Colonic mucosa (tissue), 4 donors: ENCODE data around the gene STARD5. TPM values are rescaled to one million over a fixed set of nuclear protein-coding genes. Genes with fewer than 3 reads are reported as not detected.

Source experiments
- DNase-seq: peaks from one replicate; pipeline ENCODE4 v3.0.0-alpha.2; 2020
- H3K27ac ChIP-seq: fragments of 200-600 bp; one replicate; pipeline ENCODE4 v1.8.0; 2021
- H3K27me3 ChIP-seq: fragments of 200-600 bp; one replicate; pipeline ENCODE4 v1.8.0; 2021
- H3K36me3 ChIP-seq: fragments of 200-600 bp; one replicate; pipeline ENCODE4 v1.8.0; 2021
- H3K4me1 ChIP-seq: fragments of 200-600 bp; one replicate; pipeline ENCODE4 v1.8.0; 2021; ENCODE audit warnings: mild to moderate bottlenecking
- H3K4me3 ChIP-seq: fragments of 200-600 bp; one replicate; pipeline ENCODE4 v1.8.0; 2021
- H3K9ac ChIP-seq, 2 donors: one replicate each; pipeline ENCODE4 v1.7.0; 2013; ENCODE audit warnings: control low read depth in 2 of 2, low read depth in 2 of 2, low read length in 2 of 2
- H3K9me3 ChIP-seq: fragments of 200-600 bp; one replicate; pipeline ENCODE4 v1.8.0; 2021
- CTCF ChIP-seq: fragments of 200-600 bp; IDR thresholded peaks from one replicate; pipeline ENCODE4 v1.8.0; 2022; ENCODE audit warnings: antibody characterized with exemption, mild to moderate bottlenecking
- intact Hi-C: fragments of 100-400 bp; cut with DNase I; formaldehyde crosslinking; loops from one replicate; pipeline ENCODE4 v1.14.1; 2022
- total RNA-seq, 2 donors: library from RNA; stranded (reverse); fragmentation: NEBNext Ultra II Directional in 1 of 2; extraction: Animal tissue kit (Norgen Biotek cat#: 25700) in 1 of 2; gene quantifications; one replicate each; pipeline ENCODE4 v1.2.1, GENCODE V29; 2021
- donor health status: healthy.
- donor health status: DM: no; HTN: no; CAD: no.
- donor health status: DM: no; HTN: no; CAD: no.

The STARD5 gene
- total RNA-seq, 2 donors from 2014 or later: 34.7 to 38.7 TPM

GRCh38 chr15:81292523-81293001 is 31.4 kb downstream of the STARD5 start:
- no peak for TF ChIP-seq CTCF
- Histone ChIP-seq H3K4me1 (no peaks in the 10 kb centered on the region), H3K27ac (peak overlapping the region; percentile 30), H3K27me3 (no peaks in the 10 kb centered on the region), H3K36me3 (no peaks in the 10 kb centered on the region), H3K4me3 (no peak overlapping the region), H3K9me3 (no peaks in the 10 kb centered on the region), H3K9ac (peak overlapping the region in 1 of 2 donors; percentile 61)
- intact Hi-C loops: no loop called here
- DNase-seq: no peak

GRCh38 chr15:81291916-81292522 is 31.9 kb downstream of the STARD5 start:
- intact Hi-C loops: no loop called here
- no peak overlapping the region for H3K9ac ChIP-seq
- no peak overlapping the region for H3K4me3 ChIP-seq
- TF ChIP-seq CTCF: no peak
- H3K4me1 ChIP-seq: no peaks in the 10 kb centered on the region
- no peaks in the 10 kb centered on the region for H3K36me3 ChIP-seq
- no peak for DNase-seq
- no peaks in the 10 kb centered on the region for H3K27me3 ChIP-seq
- H3K27ac ChIP-seq: peak overlapping the region; percentile 30
- H3K9me3 ChIP-seq: no peaks in the 10 kb centered on the region

GRCh38 chr15:81289910-81290309 is 34.0 kb downstream of the STARD5 start:
- Histone ChIP-seq H3K4me3 (no peak overlapping the region), H3K9ac (no peak overlapping the region), H3K36me3 (no peaks in the 10 kb centered on the region), H3K27ac (no peak overlapping the region), H3K4me1 (no peaks in the 10 kb centered on the region), H3K9me3 (no peaks in the 10 kb centered on the region), H3K27me3 (no peaks in the 10 kb centered on the region)
- no peak for TF ChIP-seq CTCF
- no peak for DNase-seq
- intact Hi-C loops: no loop called here

GRCh38 chr15:81288616-81289015 is 35.3 kb downstream of the STARD5 start:
- DNase-seq: no peak
- no peak for TF ChIP-seq CTCF
- no peak overlapping the region for H3K27ac ChIP-seq
- no peaks in the 10 kb centered on the region for H3K27me3 ChIP-seq
- H3K9ac ChIP-seq: no peak overlapping the region
- H3K4me1 ChIP-seq: no peaks in the 10 kb centered on the region
- no peaks in the 10 kb centered on the region for H3K9me3 ChIP-seq
- no peaks in the 10 kb centered on the region for H3K36me3 ChIP-seq
- no peak overlapping the region for H3K4me3 ChIP-seq
- intact Hi-C loops: no loop called here

GRCh38 chr15:81288040-81288439 is 35.9 kb downstream of the STARD5 start:
- no peak for TF ChIP-seq CTCF
- no peak for DNase-seq
- Histone ChIP-seq H3K27ac (no peak overlapping the region), H3K4me1 (no peaks in the 10 kb centered on the region), H3K9me3 (no peaks in the 10 kb centered on the region), H3K36me3 (no peaks in the 10 kb centered on the region), H3K4me3 (no peak overlapping the region), H3K9ac (no peak overlapping the region), H3K27me3 (no peaks in the 10 kb centered on the region)
- intact Hi-C loops: no loop called here
